HL-60 (cell line): ENCODE measurements around the gene RAC2.

Source experiments
- CTCF ChIP-seq: IDR thresholded peaks from one replicate; pipeline ENCODE4 v1.5.1; 2011; ENCODE audit warnings: low read length, control low read depth, inconsistent platforms; ENCODE audit not compliant: insufficient read depth
- GABPA ChIP-seq: IDR thresholded peaks from 2 replicates; pipeline ENCODE4 v1.6.1; 2012; ENCODE audit warnings: low read depth
- POLR2AphosphoS5 ChIP-seq: IDR thresholded peaks from 2 replicates; pipeline ENCODE4 v1.6.1; 2012; ENCODE audit warnings: low read depth
- REST ChIP-seq: IDR thresholded peaks from 2 replicates; pipeline ENCODE4 v1.6.1; 2012; ENCODE audit warnings: low read depth; ENCODE audit not compliant: insufficient replicate concordance
- SPI1 ChIP-seq: IDR thresholded peaks from 2 replicates; pipeline ENCODE4 v1.6.1; 2012; ENCODE audit warnings: low read depth, mild to moderate bottlenecking, borderline replicate concordance

GRCh38 chr22:37179622-37180420 lies 64.2 kb downstream of the RAC2 start:
- TF ChIP-seq CTCF (no peak), POLR2AphosphoS5 (no peak), GABPA (no peak), REST (no peak), SPI1 (no peak)
